Activated effector memory CD4-positive, alpha-beta T cell treated with Interleukin-2 at 50 U/mL for 16 hours (primary cell): ENCODE measurements around the gene LRCH4.

ENCODE experiments used
- DNase-seq: peaks from one replicate; pipeline ENCODE4 v3.0.0-alpha.2; 2020

Gene LRCH4

DNA sequence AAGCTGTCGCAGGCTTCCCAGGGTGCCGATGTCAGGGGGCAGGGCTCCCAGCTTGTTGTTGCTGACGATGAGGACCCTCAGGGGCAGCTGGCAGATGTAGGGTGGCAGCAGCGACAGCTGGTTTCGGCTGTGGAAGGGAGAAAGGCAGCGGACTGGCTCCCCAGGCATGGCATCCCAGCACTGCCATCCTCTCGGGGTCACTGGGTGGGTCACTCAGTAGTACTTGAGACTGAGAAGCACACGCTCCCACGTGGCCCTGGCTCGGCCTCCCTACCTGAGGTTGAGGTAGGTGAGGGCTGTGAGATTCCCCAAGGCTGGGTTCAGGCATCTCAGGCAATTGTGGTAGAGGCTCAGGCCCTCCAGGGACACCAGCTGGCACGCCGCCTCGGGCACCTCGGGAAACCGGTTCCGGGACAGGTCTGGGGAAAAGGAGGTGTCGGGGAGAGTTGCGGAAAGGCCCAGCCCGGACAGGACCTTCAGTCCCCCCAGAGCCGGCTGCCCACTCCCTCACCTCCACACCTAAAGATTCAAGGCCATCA is 3.8 kb downstream of the LRCH4 start:
- no peak for DNase-seq

DNA sequence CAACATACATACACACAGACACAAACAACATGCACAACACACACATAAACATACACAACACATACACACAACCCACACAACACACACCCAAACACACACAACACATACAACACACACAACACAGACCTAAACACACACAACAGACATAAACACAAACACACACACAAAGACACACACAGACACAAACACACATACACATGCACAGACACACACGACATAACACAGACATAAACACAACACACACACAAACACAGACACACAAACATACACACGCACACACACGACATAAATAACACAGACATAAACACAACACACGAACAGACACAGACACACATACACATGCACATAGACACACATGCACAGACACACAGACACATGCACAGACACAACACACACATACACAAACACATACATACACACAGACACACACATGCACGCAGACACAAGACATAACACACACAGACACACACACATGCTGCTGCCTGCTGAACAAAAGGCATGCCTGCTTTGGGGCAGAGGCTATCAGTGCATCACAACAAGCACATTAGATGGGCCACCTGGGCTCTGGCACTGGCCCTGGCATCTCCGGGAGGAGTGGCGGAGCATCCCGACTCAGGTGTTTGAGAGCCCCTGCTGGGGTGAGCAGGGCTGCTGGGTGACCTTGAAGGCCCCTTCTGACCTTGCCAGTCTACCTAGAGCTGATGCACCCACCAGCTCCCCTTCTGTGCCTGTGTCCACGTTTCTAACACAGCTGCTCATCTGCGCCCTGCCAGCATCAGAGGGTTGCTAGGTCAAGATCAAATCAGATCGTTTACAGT is 5.3 kb downstream of the LRCH4 start:
- DNase-seq: no peak

DNA sequence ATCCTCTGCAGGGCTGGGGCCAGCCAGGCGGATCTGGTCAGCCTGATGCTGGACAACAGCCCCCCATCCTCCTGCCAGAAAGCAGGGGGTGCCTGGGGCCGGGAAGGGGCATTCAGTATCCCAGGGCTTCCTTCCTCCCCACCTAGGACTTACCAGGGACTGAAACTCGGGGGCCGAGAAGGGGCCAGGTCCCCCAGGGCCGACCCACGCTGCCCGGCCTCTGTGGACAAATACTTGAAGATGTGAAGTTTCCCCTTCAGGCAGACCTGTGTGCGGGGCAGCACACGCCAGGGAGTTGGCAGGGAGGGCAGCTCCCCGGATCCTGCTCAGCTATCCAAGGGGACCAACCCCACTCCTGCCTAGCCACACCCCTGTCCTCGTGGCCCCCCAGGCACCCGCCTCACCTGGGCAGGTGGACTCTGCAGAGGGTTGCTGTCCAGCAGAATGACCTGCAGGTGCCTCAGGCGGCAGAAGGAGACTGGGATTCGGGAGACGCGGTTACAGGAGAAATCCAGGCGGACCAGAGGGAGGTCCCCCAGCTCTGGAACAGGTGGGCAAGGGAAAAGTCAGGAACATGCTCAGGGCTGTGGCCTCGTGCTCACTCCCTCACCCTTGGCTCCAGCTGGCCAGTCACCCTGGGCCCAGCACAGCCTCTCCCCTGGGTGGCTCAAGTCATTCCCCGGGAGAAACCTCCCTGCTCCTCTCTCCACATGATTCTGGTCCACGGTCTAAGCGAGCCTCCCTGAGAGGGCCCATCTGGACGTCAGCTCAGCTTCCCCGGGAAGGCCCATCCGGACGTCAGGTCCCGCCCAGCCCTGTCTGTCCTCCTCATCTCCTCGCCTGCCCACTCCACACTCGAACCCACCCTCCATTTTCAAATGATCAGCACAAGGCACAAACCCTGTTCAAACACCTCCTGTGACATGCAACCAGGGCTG is 7.4 kb downstream of the LRCH4 start:
- DNase-seq: no peak

DNA sequence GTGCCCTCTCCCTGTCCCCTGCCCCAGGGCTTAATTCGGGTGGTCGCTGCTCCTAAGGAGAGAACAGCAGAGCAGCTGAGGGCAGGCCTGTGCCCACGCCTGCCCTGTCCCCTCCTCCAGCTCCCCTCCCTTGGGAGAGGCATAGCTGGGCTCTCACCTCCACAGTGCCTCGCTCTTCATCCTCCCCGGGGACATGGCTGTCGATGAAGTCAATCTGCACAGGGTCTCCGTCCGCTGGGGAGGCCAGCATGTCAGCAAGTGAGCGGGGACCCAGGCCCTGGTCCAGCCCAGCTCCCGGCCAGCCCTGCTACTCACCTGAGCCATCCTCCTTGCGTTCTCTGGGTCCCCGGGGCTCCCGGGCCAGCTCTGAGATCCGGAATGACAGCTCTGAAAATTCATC is 8.4 kb downstream of the LRCH4 start:
- no peak for DNase-seq

DNA sequence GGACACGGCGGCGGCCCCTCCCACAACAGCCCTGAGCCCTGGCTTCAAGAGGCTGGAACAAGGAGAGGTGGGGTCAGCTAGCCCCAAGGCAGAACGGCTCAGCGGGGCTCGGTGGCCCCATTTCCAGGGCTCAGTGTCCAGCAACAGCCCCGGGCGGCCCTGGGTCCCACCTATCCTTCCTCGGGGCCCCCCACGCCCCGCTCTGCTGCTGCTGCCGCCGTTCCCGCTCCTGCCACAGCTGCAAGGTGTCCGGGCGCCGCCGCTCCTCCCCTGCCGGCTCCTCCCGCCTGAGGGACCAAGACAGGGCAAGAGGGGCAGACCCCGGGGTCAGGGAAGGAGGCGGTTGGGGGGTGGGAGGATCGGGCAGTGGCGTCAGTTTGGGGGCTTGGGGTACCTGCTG is 8.8 kb downstream of the LRCH4 start:
- no peak for DNase-seq

DNA sequence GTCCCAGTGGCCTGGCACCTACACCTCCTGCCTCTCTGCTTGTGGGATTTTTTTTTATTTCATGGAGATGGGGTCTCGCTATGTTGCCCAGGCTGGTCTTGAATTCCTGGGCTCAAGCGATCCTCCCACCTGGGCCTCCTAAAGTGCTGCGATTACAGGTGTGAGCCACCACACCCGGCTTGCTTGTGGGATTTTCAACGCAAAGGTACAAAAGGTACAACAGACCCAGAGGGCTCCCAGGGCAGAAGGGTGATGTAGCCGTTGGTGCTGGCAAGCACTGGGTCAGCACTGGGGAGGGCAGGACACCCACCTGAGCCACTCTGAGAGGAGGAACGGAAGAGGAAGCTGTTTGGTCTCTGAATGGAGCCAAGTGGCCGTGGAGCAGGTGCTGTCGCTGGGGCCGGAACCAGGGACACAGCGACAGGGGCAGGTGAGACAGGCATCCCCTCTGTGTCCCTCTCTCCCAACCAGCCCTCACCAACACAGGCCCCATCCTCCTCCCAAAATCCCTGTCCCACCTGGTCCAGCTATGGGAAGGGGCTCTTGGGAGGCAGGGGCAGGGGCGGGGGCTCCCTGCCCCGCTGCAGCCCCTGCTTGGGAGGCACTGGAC is 9.4 kb downstream of the LRCH4 start:
- DNase-seq: no peak

DNA sequence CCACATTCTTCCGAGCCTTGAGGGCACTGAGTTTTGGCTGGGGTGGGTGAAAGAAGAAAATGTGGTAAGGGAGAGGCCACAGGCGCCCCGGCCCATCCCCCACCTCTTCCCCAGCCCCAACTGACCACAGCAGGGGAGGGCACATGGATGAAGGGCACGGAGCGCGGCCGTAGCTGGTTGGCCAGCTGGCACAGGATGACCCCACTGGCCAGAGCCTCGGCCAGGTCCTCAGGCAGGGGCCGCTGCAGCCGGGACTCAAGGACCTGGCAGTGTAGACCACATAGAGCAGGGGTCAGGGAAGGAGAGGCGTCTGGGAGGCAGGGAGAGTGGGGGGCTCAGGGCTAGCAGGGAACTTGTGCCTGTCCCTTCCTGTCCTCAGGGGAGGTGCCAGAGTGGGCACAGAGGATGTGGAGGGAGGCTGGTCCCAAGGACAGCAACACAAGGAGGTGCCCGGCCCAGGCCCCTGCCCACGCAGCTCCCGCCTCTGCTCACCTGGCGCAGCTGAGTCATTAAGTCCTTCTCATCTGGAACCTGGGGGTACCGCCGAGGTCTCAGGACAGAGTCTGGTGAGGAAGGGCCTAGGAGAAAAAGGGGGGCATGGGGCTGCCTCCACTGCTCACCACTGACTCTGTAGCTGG is 10.1 kb downstream of the LRCH4 start:
- no peak for DNase-seq

DNA sequence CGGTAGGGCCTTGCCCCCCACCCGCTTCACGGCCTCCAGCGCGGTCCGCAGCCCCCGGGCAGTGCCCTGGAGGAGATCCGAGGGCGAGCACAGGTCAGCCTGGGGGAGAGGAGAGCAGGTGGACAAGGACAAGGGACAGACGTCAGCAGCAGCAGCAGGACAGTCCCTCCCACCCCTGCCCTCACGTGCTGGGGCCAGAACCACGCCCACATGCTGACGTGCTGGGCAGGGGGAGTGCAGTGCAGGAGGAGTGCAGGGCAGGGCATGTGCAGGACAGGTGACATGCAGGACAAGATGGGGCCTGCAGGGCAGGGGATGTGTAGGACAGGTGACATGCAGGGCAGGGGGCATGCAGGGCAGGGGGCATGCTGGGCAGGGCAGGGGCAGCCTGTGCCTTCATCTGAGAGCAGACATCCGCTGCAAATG is 10.7 kb downstream of the LRCH4 start:
- no peak for DNase-seq

DNA sequence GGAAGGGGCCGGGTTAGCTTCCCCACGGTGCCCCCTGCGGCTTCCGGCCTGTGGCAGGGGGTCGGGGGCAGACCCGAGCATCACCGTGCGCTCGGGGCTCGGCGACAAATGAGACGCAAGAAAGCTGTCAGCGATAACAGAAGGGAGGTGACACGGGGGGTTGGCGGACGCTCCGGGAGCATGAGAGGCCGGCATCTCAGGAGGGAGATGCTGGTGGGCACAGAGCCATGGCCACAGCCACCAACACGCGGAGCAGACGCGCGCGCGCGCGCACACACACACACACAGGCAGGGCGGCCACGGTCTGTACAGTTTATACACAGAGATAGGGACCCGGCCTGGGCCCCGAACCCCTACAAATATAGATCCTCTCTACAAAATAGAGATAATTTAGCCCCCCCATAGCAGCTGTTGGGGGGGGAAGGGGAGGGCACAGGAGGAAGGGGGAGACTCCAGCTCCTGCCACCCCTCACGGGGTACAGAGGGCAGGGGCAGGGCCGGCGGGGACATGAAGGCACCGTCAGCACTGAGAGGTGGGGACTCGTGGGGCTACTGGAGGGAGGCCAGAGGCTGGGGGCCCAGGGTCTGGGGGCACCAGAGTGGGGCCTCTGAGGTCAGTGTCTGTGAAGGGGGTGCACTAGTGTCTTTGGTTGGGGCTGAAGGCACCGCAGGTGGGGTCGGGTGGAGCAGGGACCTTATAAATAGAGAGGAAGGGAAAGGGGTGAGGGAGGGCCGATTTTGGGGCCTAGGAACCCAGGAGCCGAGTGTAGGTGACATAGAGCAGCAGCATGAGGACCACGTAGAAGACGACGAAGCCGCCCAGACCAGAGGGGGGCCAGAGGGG is 11.3 kb downstream of the LRCH4 start:
- no peak for DNase-seq

DNA sequence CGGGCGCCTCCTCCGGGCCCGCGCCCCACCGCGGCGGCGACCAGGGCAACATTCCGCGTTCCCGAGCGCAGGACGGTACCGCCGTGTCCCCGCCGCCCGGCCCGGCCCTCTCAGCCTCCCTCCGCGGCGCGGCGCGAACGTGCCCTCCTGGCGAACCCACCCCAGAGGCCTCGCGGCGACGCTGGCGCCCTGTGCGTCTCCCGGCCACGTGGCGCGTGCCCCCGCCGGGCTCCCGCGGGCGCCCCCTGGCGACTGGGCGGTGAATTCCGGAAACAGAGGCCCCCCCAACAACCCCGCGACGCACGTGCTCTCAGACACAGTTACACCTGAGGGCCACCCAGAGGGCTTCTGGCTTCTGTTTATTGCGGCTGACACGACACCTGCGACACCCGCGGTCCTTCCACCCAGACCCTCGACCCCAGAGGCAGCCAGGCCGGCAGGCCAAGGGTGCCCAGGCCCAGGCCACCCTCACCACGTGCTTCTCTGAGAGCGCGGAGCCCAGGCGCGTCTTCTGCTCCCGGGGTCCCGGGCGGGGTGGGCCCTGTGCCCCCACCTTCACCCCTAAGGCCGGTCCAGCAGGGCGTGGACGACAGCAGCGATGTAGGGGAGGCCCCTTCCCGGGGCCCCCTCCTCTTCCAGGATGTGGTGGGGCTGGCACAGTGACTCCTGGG is 12.1 kb downstream of the LRCH4 start, which contains the start of gene SAP25:
Gene SAP25, minus strand, starts transcription at position 210 of the 671 bp plus-strand sequence. Its CDS starts 158 bp downstream, at position 52.
- no peak for DNase-seq

DNA sequence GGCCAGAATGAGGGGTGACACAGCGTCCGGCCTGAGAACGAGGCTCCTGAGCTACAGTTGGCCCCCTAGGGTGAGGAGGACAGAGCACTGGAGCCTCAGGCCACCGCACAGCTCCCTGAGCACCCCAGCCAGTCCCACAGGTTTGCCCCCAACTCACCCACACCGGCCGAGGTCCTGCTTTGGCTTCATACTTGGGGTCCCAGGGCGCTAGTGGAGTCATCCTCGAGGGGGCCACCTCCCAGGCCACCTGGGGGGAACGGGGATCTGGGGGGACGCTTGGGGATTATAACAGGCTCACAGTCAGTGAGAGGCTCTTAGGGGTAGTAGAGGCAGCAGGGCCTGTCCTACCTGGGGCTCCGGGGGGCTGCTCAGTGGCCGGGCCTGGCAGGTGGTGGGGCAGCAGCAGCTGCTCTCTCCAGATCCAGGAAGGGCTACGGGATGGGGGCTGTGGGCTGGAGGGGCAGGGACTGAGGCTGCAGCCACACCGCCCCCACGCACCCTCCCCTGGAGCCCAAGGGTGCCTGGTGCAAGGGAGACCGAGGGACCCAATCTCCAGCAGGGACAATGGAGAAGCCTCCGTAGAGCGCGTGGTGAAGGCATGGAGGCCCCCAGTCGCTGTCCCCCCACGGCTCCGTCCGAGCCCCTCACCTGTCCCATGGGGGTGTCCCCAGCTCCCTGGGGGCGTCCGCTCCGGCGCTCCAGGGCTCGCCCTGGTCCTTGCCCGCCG is 12.8 kb downstream of the LRCH4 start:
- no peak for DNase-seq

DNA sequence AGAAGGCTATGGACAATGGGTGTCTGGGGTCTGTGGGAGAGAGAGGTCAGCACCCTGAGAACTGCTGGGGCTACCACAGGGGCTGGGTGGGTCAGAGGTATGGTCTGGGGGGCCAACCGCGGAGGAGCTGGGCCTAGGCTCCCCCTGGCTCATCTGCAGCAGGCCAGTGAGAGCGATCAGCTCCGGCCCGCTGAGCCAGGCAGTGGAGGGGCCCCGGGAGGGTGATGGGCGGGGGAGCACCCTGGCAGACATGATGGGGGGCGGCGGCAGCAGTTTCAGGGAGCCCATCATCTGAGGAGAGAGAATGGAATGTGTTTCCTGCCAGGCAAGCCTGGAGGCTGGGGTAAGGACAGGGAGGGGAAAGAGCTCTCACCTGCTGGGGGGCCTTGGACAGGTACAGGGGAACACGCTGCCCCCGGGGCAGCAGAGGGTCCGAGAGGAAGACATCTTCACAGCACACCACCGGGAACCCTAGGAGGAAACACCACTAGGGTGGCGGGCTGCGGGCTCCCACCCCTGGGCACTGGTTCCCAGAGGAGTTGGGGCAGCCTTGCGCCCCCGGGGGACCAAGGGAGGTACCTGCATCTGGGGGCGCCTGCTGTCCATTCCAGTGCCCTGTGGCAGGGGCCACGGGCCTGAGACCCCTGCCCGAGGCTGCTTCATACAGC is 13.5 kb downstream of the LRCH4 start:
- DNase-seq: no peak

DNA sequence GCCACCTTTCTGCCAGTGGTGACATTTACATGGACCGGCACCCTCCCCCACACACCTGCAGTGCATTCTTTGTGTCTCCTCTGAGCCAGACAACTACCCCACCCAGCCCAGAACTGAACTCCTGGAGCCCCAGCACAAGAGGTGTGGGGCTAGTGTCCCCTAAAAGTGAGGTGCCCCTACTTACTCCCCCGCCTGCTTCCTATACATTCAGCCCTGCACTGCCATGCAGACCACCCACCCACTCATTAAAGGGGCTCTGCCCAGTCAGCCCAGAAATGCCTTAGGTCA is 14.2 kb downstream of the LRCH4 start:
- DNase-seq: no peak

DNA sequence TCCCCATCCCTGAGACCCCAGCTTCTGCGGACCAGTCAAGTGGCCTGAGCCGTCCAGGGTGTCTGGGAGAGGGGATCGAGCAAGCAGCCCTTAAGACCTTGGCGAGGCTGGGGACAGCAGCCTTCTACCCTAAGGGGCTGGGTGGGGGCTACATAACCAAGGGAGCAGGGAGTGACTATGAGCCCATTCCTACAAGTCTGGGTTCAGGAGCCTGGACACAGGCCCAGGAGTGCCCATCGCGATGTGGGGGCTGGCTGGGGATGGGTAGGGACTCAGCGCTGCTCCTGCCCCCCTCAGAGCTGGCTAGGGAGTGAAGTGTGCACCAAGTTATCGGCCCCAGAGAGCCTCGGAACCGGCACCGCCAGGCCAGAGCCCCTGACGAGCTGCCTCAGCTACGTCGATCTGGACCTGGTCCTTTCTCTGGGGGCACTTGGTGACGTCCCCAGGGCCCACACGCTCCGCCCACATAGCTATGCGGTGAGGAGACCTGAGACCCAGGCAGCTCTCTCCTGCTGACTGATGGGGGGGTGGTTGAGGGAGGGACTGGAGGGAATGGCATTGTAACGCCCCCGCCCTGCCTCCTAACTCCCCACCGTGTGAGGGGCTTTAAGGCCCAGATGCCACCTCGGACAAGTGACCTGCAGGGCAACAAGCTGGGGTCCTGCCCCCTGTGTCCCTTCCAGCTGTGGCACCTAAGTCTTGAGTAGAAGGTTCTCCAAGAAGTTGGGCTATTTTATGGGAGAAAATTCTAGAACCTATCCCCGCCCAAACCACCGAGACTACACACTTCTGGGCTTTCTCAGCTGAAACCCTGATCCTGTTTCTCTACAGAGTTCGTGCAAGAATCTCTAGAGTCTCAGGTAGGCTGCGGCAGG is 14.7 kb downstream of the LRCH4 start:
- DNase-seq: no peak

DNA sequence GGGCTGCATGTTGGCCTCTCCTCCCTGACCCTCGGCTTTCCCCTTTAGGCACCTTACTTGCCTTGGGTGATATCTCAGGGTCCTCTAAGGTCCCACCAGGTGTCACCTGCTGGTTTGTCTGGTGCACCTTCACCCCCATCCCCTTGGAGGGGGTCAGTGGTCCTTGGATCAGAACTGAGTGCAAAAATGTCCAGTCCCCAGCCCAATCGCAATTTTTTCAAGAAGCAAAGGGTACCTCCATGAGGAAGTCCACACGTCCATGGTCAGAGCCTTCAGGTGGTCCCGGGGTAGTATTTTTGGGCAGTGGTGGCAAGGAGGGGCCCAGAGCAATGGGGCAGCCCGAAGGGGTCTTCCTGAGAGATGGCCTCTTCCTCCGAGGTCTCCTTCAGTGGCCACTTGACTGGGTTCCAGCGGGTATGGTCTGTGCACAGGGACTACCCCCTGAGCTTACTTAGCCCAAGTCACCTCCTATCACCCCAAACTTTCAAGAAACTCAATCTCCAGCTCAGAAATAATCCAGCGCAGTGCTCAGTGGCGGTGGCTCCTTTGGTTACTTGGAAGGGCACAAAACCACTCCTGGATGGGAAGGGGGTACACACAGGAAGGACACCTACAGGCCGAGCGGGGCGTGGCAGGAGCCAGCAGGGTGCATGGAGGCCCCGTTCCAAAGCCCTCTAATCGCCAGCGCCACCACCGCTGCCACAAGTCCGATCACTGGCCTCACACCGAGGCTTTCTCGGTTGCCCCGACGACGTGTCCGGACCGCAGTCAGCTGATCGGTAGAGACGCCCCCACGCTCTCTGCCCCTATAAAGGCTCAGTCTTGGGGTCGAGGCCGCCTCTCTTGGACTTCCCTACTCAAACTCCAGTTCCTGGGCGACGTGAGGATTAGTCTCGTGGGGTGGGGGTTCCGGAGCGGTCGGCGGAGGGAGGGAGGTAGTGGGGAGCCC is 16.8 kb downstream of the LRCH4 start:
- peak; percentile 30 for DNase-seq

DNA sequence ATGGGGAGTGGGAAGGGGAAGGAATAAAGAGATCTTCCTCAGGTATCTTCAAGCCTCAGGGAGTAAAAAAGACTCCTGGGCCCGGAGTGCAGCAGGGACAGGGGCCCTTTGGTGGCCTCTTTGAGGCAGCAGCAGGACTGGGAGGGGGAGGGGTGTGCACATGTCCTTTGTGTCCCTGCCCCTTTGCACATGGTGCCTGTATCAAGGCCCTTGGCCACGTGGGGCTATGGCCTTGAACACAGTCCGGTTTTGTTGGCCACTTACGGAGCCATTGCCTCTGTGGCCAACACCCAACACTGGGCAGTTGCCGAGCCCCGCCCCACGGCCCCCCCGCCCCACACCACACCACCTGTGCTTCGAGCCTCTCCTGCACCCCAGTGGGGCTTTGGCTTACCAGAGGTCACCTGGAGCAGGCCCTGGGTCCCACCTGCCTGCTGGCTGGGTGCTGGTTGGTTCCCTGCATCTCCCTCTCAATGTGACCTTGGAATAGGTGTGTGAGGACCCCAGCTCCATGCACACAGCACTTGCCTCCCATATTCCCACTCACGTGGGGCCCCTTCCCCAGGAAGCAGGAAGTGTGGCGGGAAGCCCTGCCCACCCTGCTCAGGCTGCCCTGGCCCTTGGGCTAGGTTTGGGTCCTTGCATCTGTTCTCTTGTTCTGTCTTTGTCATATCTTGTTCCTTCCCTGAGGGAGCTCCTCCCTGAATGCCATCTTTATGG is 17.6 kb downstream of the LRCH4 start:
- DNase-seq: no peak

DNA sequence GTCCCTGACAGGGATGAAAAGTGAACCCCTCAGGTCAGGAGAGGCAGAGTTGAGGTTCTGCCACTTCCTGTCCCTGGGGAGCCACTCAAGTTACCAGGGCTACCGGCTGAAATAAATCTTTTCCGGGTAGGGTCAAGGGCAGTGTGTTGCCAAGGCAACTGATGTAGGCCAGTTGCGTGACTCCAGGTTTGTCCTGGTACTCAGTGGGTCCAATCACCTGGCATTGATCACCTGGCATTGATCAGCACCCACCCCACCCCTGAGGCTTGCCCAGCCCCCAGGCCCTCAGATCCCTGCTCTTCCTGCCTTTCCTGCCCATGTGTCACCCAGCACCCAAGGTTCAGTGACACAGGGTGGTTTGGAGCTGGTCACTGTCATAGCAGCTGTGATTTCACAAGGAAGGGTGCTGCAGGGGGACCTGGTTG is 18.2 kb downstream of the LRCH4 start:
- DNase-seq: no peak
